ENCODE data around the gene MBNL1.
"Not testable (repeated sequence)": the region's sequence is repeated elsewhere in the genome, so short reads cannot be mapped to it uniquely, and the experiment has no call there.

Gene MBNL1

DNA sequence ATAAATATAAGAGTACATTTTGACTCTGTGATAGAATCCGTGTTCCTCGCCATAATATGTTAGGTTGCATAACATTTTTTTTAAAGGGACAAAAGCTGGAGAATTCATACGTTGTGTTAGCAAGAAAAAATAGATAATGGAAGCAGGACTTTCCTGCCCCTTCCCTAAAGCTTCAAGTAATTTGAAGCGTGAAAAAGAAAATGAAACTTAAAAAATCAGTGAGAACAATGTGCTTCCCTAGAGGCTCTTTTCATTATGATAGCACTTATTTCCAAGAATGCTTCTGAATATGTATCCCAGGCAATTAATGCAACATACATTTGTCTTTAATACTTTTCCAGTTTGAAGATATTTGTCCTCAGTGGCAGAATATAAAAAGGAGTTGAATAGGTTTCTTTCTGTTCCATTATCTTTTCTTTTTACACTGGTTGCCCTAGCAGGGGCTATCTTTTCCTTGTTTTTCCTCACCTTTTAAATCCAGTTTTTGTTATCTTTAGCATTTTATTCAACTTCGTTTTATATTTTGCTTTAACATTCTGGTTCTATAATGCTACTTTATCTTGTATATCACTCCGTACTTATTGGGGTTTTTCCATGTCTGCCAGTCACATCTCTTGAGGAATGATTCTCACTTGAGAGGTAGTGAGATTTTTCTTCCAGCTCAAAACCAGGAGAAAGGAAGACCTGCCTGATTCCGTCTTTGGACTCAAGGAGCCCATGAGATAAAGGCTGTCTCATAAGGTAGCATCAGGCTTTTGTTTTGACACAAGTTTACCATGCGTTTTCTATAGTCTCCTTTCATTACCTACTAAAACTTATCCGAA lies 113.8 kb downstream of the MBNL1 start:
- DNase-seq: no peak

DNA sequence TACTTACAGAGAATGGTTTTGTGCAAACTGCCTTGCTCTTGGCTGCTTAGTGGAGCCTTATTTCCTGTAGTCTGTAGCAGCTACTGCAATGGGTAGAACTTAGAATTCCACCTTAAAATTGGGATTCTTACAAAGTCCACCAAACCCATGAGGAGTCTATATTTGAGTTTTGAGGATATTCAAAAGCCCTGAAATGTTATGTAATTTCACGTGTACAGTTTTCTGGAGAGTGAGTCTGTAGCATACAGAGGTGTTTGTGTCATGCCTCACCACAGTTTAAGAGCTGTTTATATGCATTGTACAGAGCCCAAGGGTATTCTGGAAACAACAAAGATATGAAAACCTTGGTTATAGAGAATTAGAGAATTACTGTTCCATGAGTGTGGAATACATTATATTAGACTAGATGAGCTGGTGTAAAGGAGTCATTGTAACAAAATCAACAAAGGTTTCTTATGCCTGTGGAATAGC lies 114.4 kb downstream of the MBNL1 start:
- DNase-seq: no peak

DNA sequence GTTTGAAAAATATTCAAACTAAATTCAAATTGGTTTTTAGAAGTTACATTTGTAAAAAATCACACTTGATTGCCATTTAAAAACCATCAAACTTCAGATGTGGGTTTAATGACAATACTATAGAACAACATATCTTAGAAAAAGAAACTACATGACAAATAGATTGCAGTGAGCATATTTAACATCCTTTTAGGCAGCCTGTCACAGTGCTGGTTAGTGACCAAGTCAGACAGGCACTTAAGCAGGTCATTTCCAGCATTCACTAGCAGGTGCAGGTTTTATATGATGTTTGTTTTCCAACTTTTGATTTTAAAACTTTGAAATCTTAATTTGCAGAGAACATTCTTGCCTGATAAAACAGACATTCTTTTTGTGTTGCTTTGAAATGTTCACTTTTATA lies 115.7 kb downstream of the MBNL1 start:
- no peak for DNase-seq

DNA sequence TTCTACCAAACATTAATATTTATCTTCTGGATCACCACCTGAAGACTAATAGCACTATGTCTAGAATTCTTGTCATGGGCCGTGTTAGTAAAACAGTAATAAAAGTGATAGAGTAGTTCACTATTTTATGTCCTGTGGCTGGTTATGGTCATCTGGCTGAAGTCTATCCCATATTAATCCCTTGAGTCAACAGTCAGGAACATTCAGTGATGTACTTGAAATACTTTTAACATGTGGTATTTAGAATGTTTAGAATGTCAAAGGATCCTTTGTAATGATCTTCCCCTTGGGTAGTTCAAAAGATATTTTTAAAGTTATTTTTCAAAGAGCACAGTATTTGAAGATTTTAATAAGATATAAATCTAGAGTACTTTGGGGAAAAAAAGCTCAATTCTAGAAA lies 117.0 kb downstream of the MBNL1 start:
- no peak for DNase-seq

DNA sequence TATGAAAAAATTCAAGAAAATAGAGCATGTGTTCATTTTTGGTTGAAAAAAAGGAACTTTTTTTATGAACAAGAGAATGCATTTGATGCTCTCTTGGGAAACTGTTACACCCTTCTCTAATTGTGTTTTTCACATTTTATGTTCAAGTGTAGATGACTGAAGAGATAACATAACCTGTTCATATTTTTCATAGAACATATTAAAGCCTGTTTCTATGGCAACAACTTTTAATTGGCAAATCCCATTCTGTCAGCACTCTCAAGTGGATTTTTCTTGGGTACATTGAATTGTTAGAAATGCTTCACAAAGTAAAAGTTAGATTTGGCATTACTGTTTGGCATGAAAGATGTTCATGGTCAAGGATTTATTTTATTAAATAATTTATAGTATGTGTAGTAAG lies 117.5 kb downstream of the MBNL1 start:
- no peak for DNase-seq

DNA sequence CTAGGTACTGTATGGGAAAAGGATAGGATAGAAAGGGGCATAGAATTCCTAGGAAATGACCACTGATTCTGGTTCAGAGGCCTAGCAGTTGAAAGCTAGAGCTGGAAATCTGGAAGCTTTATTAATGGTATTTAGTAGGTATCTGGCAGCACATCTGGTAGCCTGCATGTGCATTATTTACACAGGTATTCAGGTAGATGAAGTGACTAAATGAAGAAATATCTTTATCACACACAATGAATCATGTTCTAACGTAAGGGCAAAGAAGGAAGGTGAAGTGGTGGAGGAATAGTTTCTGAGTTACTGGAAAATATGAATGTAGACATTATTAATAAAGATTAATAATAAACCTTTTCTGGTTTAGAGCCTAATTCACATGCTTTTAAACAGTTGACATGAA lies 119.9 kb downstream of the MBNL1 start:
- no peak for DNase-seq

- no peak for DNase-seq
These were observed 120.7 kb downstream of the MBNL1 start for GRCh38 chr3:152389316-152389934.

DNA sequence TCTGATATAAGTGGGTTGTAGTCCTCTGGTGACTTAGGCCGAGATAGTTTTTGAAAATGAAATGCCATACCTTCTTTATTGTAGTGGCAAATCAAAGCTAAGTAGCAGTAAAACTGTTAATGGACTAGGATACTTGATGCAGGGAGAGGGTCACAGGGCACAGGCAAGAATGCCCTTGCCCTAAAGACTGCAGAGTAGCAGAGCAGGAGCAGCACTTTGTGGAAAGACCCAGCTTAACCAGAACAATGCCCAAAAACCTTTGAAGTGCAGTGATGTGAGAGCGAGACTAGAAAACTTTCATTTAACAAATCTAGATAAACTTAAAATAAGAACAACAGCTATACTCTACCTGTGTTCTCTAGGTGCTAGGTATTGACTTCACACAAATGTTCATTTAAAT lies 121.9 kb downstream of the MBNL1 start:
- DNase-seq: no peak

DNA sequence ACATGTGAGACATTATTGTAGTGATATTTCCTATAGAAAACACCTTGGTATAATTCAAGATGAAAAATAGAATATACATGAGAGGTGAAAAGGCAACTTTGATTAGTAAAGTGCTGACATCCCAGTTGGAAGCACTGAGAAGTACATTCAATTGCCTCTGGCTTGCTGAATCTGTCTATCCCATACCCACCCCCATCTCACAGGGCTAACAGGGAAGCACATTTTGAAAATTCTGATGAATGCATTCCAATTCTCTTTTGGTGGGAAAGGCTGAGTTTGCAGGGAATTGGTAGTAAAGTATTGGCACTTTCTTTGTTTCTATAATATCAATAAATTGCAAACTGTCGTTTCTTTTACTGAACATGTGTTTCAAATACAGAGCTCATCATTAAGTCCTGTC lies 122.9 kb downstream of the MBNL1 start:
- no peak for DNase-seq

DNA sequence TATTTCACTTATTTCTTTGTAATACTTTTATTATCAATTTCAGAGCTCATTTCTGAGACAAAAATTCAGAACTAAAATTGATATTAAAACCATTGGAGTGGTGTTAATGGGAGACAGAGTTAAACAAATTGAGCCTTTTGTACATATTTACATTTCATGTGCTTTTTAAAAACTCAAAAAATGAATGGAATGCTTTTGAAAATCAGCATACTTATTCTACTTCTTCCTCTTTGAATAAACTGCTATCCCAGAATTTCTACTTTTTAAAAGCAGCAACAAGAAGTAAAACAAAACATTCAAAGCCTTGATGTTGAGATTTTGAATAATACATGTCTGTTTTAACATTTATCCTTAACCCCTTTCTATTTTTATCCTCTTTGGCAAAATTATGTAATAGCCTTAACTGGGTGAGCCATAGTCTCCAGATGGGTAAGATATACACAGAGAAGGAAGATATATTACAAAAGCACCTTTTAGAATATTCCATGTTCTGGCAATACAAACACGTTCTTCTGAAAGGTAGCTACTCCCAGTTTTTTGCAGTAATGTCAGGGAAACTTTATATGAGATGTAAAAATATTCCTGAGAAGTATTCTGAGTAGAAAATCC lies 123.6 kb downstream of the MBNL1 start:
- no peak for DNase-seq

DNA sequence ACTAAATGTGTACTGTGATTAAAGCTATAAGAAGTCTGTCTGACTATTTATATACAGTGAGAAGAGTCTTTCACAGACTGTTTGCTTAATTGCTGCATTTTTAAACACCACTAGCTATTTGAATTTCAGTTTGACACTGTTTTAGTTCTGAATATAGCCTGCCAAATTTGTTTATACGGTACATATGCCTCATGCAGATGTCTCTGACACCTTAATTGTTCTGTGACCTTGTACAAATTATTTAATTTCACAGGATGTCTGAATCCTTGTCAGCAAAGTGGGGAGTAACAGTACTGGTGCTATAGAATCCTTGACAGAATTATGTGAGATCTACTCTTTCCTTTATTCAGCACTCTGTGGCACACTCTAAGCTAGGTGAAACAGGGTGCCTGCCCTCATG lies 125.5 kb downstream of the MBNL1 start:
- no peak for DNase-seq

DNA sequence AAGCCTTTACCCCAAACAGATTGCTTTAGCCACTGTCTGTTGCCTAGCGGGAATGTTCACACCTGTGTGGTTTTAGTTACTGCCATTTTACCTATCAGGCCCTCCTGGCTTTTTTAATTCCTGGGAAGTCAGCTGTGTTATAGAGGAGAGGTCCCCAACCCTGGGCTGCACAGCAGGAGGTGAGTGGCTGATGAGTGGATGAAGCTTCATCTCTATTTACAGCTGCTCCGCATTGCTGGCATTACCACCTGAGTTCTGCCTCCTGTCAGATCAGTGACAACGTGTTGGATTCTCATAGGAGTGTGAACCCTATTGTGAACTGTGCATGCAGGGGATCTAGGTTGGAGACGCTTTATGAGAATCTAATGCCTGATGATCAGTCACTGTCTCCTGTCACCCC lies 127.0 kb downstream of the MBNL1 start:
- DNase-seq: no peak

GRCh38 chr3:152396867-152397266 lies 128.1 kb downstream of the MBNL1 start:
- DNase-seq: no peak

DNA sequence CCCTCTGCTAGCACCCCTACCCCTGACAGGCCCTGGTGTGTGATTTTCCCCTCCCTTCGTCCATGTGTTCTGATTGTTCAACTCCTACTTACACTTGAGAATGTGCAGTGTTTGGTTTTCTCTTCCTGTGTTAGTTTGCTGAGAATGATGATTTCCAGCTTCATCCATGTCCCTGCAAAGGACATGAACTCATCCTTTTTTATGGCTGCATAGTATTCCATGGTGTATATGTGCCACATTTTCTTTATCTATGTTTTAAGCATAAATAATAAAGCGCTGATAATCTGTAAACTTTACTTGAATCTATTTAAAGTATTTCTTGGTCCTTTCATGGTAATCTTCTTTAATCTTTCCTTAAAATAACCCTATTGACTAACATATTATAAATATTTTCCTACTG lies 128.6 kb downstream of the MBNL1 start:
- not testable (repeated sequence) for DNase-seq

DNA sequence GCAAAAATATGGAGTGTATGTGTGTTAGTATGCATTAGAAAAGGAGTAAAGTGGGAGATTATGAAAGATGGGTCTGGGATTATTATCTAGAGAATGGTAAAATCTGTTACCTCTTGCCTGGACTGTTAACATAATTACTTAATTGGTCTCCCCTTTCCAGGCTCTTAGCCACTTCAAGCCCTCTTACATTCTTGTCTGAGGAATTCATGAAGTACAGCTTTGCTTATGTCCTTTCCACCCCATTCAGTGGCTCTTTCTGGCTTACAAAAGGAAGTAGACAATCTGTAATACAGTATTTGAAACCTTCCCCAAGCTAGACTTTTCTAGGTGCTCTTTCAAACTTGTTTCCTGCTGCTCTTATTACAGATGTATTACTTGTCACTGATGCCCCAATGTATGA lies 129.8 kb downstream of the MBNL1 start:
- DNase-seq: no peak

- DNase-seq: no peak
These were observed 130.6 kb downstream of the MBNL1 start for GRCh38 chr3:152399374-152399773.

GRCh38 chr3:152400887-152401286 lies 132.2 kb downstream of the MBNL1 start:
- no peak for DNase-seq

DNA sequence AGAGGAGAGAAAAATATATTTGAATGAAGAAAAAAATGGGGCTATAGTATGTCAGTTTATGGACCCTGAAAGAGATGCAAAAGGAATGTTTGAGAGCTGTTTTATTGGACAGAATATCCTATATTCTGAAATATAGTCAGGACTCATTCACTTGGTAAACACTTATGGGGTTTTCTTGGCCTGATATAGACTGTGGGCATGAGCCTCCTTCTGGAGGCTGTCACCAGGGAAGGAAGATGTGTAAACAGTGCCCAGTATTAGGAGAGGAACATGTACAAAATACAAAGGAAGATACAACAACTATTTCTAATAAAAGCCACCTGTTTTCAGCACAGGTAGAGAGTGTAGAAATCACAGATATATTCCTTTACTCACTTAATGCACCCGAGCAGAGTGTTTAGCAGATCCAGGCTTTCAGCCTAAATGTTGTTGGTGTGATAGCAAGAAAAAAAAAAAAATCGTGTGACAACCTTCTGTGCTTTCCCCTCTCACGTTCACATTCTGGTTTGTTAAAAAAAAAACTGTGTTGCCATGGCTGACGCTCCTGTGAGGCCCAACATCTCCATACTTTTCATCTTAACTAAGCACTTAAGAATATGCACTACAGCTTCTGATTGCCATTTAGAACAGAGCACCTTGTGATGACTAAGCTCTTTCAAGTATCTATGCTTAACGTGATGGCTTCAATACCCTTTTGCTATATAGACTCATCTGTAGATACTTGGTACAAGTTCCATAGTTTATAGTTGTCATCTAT lies 134.1 kb downstream of the MBNL1 start:
- DNase-seq: no peak

DNA sequence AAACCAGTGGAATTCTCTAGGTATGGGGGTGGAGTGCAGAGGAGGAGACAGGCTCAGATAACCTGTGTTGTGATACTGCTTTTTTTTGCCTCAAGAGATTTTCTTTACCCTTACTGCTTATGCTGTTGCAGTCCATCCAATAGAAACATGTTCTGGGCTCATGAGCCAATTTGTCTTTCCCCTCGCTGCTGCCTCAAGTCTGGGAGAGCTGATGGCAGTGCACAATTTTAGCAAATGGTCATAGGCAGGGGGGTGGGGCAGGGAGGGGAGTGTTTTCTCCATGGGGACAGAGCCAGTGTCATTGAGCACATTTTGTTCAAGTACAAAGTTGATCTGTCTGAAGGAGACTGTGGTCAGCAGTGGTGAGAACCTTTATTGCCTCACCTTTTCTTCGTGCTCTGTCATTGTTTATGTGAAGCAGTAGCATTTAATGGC lies 134.9 kb downstream of the MBNL1 start:
- no peak for DNase-seq

- DNase-seq: no peak
These were observed 136.2 kb downstream of the MBNL1 start for GRCh38 chr3:152404976-152405375.

DNA sequence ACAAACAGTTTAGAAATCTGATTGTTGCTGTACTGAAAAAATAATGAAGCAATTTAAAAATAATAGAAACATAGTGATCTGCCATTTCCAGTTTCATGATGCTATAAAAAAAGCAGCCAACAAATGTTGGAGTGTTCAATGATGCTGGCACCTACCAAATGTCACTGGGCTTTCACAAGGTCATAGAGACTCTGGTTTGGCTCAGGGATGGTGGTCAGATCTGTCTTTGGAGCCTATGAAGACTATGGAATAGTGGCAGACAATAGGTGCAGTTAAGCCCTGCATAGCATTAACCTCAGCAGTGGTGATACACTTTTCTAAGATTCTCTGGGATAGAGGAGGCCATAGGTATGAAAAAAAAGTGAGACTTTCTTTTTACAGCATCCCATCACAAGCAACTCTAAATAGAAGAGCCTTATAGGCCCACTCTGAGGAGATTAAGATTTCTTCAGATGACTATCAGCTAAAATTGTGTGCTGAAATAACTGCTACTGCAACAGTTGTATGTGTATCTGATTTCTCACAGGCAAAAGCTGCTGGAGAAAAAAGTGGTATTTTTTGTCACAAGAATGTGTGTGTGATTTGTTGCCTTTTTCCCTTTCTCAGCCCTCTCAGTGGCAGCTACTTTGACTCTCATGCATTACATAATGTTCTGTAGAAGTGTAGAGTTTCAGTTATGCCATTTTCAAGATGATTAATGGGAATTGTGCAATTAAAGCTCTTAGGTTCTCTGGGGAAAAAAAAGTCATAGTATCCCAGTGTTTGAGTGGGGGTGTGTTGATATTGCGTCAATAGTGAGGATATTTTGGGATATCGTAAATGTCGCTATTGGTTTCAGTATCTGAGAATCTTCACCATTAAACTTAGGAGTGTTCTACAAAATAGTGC lies 137.4 kb downstream of the MBNL1 start:
- DNase-seq: no peak

DNA sequence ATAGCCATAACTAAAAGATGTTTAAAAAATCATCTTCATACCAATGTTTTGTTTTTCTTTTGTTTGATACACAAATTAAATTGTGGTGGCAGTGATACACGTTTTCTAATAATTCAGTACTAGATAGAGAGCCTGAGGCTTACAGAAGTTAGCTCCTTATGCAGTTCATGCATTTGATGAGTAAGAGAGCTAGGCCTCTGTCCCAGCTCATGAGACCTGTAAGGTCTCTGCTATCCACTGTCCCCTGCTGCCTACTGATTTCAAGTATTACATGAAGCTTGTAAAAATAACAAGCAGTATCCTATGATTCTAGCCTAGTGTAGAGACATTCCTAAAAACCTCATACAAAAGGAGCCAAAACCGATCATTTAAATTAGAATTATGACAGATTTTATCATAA lies 144.5 kb downstream of the MBNL1 start:
- DNase-seq: no peak

Data from NCI-H2029 (cell line).